Pancreas (tissue), 10 donors: ENCODE results near the gene ZBTB11. TPM values are rescaled to one million over a fixed set of nuclear protein-coding genes. Genes with fewer than 3 reads are reported as not detected.
"Not testable (repeated sequence)": the region's sequence is repeated elsewhere in the genome, so short reads cannot be mapped to it uniquely, and the experiment has no call there.

Experiments used
- ATAC-seq, 4 donors: fragments of 200-7000 bp; cut with Tn5 transposase; one replicate each; pipeline versions ENCODE4 v1.8.0 to v1.9.1; 2020; ENCODE audit warnings: mild to moderate bottlenecking in 4 of 4, moderate library complexity in 4 of 4
- DNase-seq, 6 donors: peaks; one replicate each; pipeline ENCODE4 v3.0.0-alpha.2; 2020
- FAIRE-seq: peaks from 2 replicates; lab custom pipeline; 2012; peaks lifted over from hg19 to GRCh38; lab: Jason Lieb, UNC
- H3K27ac ChIP-seq, 4 donors: fragments of 200-600 bp; sonication (generic); 1 replicate in 3 of 4; 2 replicates in 1 of 4; pipeline versions ENCODE4 v1.5.0 to v1.8.0; 2020
- H3K27me3 ChIP-seq, 4 donors: fragments of 200-600 bp; one replicate each; pipeline ENCODE4 v1.8.0; 2021
- H3K36me3 ChIP-seq, 3 donors: fragments of 200-600 bp; sonication (generic) in 1 of 3; one replicate each; pipeline versions ENCODE4 v1.5.0 to v1.8.0; 2020 to 2021
- H3K4me1 ChIP-seq, 3 donors: fragments of 200-600 bp; one replicate each; pipeline ENCODE4 v1.8.0; 2021
- H3K4me3 ChIP-seq, 4 donors: fragments of 200-600 bp; sonication (generic) in 2 of 4; one replicate each; pipeline versions ENCODE4 v1.5.0 to v1.8.0; 2020 to 2021
- H3K9me3 ChIP-seq, 4 donors: fragments of 200-600 bp; one replicate each; pipeline ENCODE4 v1.8.0; 2021
- CTCF ChIP-seq, 4 donors: fragments of 200-600 bp; sonication (generic) in 3 of 4; IDR thresholded peaks; one replicate each; pipeline versions ENCODE4 v1.5.0 to v1.8.0; 2021; ENCODE audit warnings: antibody characterized with exemption in 4 of 4
- WGBS, 2 donors: extraction: QIAGEN DNeasy Blood & Tissue Kit; methylation state at CpG; one replicate each; pipeline ENCODE4 v1.1.7; 2013; 5-methylcytosine and 5-hydroxymethylcytosine counted together
- intact Hi-C, 3 donors: fragments of 100-400 bp; cut with DNase I; formaldehyde crosslinking; loops; one replicate each; pipeline versions ENCODE4 v1.11.1 to v1.14.2; 2022
- polyA plus RNA-seq, 2 donors: library from polyadenylated mRNA; stranded (reverse); fragments of 200-250 nt; gene quantifications; one replicate each; pipeline ENCODE4 v1.2.3, GENCODE V29; 2013
- total RNA-seq, 6 donors: library from RNA; stranded (reverse); fragmentation: NEBNext Ultra II Directional in 4 of 6; extraction: Animal tissue kit (Norgen Biotek cat#: 25700) in 4 of 6; gene quantifications; one replicate each; pipeline versions ENCODE4 v1.2.1 to v1.2.4, GENCODE V29; 2021 to 2023
- donor health status: healthy with polysubstance abuse.
- donor health status: DM: no; HTN: no; CAD: no; lungs with moderate emphysema.
- donor health status: DM: no; HTN: no; CAD: no.
- donor health status: control.
- donor health status: control.
- donor health status: Bipolar disorder and iron deficiency.
- donor health status: DM: yes; HTN: yes; CAD: no.
- donor health status: DM: no; HTN: no; CAD: no.
- donor health status: DM: no; HTN: no; CAD: no.
- donor health status: DM: yes; HTN: yes; CAD: no.

Gene ZBTB11
- total and polyA plus RNA-seq, 8 donors, result 4.5 to 11.0 (median 7.3) TPM

GRCh38 chr3:101689286-101689685 is 12.4 kb upstream of the ZBTB11 start:
- FAIRE-seq (no peak), ATAC-seq (no peak), DNase-seq (no peak)
- 90 to 92% methylated on average over 2 of the region's 2 CpGs for WGBS, 2 donors
- intact Hi-C loops, result no loop called here
- H3K36me3 ChIP-seq, result no peaks in the 10 kb centered on the region
- no peak for TF ChIP-seq CTCF (IDR thresholded peaks at IDR 0.05)
- H3K9me3 ChIP-seq, result no peaks in the 10 kb centered on the region
- peaks cover 2 to 14% (median 6%) of the 10 kb centered on the region in 3 donors for H3K4me1 ChIP-seq
- H3K27ac ChIP-seq, result no peak overlapping the region
- no peak overlapping the region for H3K4me3 ChIP-seq
- H3K27me3 ChIP-seq, result no peaks in the 10 kb centered on the region

- Histone ChIP-seq H3K4me3 (peak overlapping the region; percentile 50 to 72 (median 54)), H3K36me3 (peaks cover 0 to 10% (median 9%) of the 10 kb centered on the region in 3 donors), H3K4me1 (peaks cover 7 to 24% (median 17%) of the 10 kb centered on the region in 3 donors), H3K9me3 (no peaks in the 10 kb centered on the region), H3K27me3 (no peaks in the 10 kb centered on the region), H3K27ac (peak overlapping the region; percentile 70 to 91 (median 89))
- ATAC-seq, result peak in 2 of 4 donors; percentile 1 to 3
- no peak for FAIRE-seq
- intact Hi-C loops, result no loop called here
- WGBS, 2 donors, result 27 to 29% methylated on average over 25 of the region's 25 CpGs
- DNase-seq, result peak in 1 of 6 donors; percentile 45
- TF ChIP-seq CTCF (IDR thresholded peaks at IDR 0.05), result no peak
Observed at GRCh38 chr3:101687142-101687931, 10.4 kb upstream of the ZBTB11 start.

- Histone ChIP-seq H3K9me3 (no peaks in the 10 kb centered on the region), H3K27me3 (no peaks in the 10 kb centered on the region), H3K27ac (peak overlapping the region; percentile 70 to 91 (median 89)), H3K36me3 (peaks cover 0 to 24% (median 23%) of the 10 kb centered on the region in 3 donors), H3K4me1 (peaks cover 7 to 26% (median 17%) of the 10 kb centered on the region in 3 donors), H3K4me3 (peak overlapping the region; percentile 50 to 72 (median 54))
- ATAC-seq (peak; percentile 11 to 47 (median 37)), DNase-seq (no peak), FAIRE-seq (no peak)
- no peak for TF ChIP-seq CTCF (IDR thresholded peaks at IDR 0.05)
- intact Hi-C loops, result no loop called here
- WGBS, 2 donors, result 0 to 1% methylated on average over 11 of the region's 11 CpGs
Observed at GRCh38 chr3:101685870-101686307, 9.0 kb upstream of the ZBTB11 start.

GRCh38 chr3:101685050-101685400 is 8.1 kb upstream of the ZBTB11 start:
- Histone ChIP-seq H3K4me3 (peak overlapping the region in 3 of 4 donors; percentile 50 to 72 (median 56)), H3K27me3 (no peaks in the 10 kb centered on the region), H3K4me1 (peaks cover 7 to 26% (median 17%) of the 10 kb centered on the region in 3 donors), H3K9me3 (no peaks in the 10 kb centered on the region), H3K27ac (peak overlapping the region in 1 of 4 donors; percentile 91), H3K36me3 (peaks cover 0 to 33% (median 25%) of the 10 kb centered on the region in 3 donors)
- DNase-seq (no peak), FAIRE-seq (no peak), ATAC-seq (no peak)
- intact Hi-C loops, result no loop called here
- TF ChIP-seq CTCF (IDR thresholded peaks at IDR 0.05), result no peak

- FAIRE-seq (no peak), ATAC-seq (no peak), DNase-seq (no peak)
- 84% methylated on average over 4 of the region's 4 CpGs for WGBS, 2 donors
- Histone ChIP-seq H3K36me3 (peaks cover 0 to 33% (median 25%) of the 10 kb centered on the region in 3 donors), H3K9me3 (no peaks in the 10 kb centered on the region), H3K27me3 (no peaks in the 10 kb centered on the region), H3K4me3 (no peak overlapping the region), H3K4me1 (peaks cover 11 to 33% (median 17%) of the 10 kb centered on the region in 3 donors), H3K27ac (no peak overlapping the region)
- TF ChIP-seq CTCF (IDR thresholded peaks at IDR 0.05), result no peak
- intact Hi-C loops, result no loop called here
Observed at GRCh38 chr3:101680466-101680865, 3.5 kb upstream of the ZBTB11 start.

- WGBS, 2 donors, result 45 to 59% methylated on average over 2 of the region's 2 CpGs
- H3K27ac ChIP-seq, intact Hi-C loops, FAIRE-seq, DNase-seq, H3K27me3 ChIP-seq, ATAC-seq, H3K4me3 ChIP-seq, H3K9me3 ChIP-seq: not testable (repeated sequence)
- H3K36me3 ChIP-seq, result peaks cover 0 to 33% (median 25%) of the 10 kb centered on the region in 3 donors
- peaks cover 12 to 29% (median 14%) of the 10 kb centered on the region in 3 donors for H3K4me1 ChIP-seq
Observed at GRCh38 chr3:101678837-101679236, 1.9 kb upstream of the ZBTB11 start.
